Glomerular endothelial cell (primary cell): ENCODE results near the gene DNAJB4. TPM values are rescaled to one million over a fixed set of nuclear protein-coding genes. Genes with fewer than 3 reads are reported as not detected.
"Not testable (repeated sequence)": the region's sequence is repeated elsewhere in the genome, so short reads cannot be mapped to it uniquely, and the experiment has no call there.

Experiments
- DNase-seq: peaks from one replicate; pipeline ENCODE4 v3.0.0-alpha.2; 2011; ENCODE audit warnings: low read depth, low spot score; ENCODE audit errors: extremely low read depth
- total RNA-seq: library from RNA; depleted of rRNA; stranded (reverse); fragments of >200 nt; gene quantifications from 2 replicates; pipeline ENCODE4 v1.2.3, GENCODE V29; 2015

The DNAJB4 gene
- 30.9 and 41.1 TPM in 2 replicates for total RNA-seq

DNA sequence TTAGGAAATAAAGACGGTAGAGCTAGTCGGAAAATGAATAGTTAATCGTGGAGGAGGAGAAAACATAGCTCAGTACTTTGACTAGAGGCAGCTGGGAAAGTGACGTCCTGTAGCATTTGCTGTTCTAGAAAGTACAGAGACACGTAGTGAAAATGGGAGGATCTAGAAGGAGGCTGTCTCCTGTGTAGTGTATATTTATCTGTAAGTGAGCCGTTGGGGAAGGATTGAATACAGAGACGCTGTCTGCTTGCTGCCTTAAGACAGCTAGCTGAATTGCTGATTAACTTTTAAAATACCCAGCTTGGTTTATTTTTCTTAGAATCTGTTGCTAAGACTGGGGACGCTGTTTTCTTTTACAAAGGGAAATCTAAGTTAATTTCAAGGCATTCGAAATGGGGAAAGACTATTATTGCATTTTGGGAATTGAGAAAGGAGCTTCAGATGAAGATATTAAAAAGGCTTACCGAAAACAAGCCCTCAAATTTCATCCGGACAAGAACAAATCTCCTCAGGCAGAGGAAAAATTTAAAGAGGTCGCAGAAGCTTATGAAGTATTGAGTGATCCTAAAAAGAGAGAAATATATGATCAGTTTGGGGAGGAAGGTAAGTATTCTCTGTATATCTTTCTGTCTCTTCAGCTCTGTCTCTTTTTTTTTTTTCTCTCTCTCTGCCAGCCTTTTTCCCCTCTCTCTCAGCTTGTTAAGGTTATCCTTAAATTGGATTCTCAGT is at the start of gene DNAJB4:
Gene DNAJB4, plus strand, starts transcription at position 221 of the 729 bp plus-strand sequence. Its CDS starts 172 bp downstream, at position 393.
- DNase-seq: peak; percentile 99

DNA sequence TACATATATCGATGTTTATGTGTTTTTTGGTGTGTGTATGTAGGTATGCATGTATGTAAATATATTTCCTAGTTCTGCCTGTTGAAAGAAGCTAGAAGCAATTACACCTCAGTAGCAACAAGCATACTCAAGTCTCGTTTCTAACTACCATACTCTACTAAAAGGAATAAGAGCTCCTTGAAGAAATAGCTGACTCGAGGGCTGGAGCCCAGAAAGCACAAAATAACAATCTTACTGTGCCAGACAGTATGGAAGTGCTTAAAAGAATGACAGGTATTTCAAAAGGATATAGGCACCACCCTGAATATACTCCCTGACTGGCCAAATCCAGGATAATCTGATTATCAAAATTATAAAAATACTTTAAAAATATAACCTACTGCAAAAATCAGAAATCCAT is 49.0 kb upstream of the DNAJB4 start:
- DNase-seq: no peak

DNA sequence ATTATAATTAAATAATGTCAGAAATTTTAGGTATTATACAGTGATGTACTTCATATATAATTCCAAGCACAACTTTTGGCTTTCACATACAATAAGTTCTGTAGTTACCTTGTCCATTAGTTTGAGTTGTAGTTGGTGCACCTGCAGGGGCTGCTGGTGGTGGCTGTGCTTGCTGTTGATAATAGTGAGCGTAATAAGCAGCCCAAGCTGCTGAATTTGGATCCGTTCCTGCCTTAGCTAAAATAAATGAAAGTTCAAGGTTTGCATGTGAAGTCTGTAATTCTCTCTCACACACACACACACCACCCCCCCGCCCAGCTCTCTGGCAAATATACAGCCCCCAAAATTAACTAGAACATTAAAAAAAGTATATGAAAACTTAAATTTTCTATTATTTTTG is 48.3 kb upstream of the DNAJB4 start:
- DNase-seq: no peak

DNA sequence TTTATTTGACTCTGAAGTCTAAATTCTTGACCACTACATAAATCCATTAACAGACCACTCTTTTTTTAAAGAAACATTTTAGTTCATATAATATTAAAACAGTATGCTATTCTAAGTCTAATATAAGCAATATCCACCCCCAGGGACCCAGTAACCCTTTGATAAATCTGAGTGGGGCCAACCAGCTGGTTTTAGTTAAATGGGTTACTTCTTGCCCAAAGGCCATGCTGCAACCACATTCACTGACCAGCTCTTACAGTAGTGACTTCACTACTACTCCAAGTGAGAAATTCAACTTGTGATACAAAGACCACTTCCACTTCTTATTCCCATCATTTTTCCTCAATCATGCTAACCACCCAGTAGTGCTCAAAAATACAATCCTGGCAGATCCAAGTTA is 46.3 kb upstream of the DNAJB4 start:
- DNase-seq: no peak

DNA sequence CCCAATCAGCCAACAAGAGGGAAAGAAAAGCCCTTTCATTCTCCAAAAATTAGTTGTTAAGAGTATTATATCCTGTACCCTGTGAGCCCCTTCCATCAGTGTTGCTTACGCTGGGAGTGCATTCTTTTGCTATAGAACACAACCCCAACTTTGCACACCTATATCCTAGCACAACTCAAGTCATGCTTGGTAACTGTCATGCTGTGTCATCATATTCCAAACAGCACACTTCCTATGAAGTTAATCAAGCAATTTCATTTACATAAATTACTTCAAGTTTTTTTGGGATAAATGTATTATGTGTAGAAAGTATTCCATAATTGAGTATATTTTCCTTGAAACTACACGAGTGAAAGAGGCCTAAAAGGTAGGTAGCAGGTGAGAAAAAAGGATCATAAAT is 45.9 kb upstream of the DNAJB4 start:
- DNase-seq: no peak

DNA sequence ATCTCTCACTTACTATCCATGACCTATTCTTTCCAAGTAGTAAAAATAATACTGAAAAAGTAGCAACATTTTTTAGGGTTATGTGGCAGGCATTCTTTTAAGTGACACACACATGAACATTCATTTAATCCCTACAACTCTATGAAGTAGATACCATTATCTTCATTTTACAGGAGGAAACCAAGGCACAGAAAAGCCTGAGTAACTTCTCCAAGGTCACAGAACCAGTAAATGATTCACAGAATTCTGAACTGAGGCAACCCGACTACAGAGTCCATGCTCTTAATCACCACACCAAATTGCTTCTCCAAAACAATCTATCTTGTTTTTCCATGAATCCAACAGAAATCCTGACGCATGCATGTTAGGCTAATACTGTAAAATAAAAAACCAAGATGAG is 43.3 kb upstream of the DNAJB4 start:
- no peak for DNase-seq

DNA sequence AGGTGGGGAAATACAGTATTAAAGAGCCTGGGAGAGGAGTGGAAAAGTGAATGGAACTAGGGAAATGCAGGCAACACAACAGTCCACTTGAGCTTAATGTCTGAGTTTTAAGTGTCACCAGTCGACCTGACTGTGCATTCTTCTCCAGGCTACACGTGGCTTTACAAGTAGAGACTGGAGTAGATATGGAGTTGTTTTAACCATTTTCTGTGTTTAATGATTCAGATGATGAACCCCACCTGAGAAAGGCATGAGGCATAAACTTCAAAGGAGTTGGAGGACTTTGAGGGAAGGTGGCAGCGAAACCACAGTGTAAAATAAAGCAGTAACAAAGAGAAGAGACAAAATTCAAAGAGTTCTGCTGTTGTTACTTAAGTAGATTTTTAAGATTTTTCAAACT is 38.4 kb upstream of the DNAJB4 start:
- no peak for DNase-seq

DNA sequence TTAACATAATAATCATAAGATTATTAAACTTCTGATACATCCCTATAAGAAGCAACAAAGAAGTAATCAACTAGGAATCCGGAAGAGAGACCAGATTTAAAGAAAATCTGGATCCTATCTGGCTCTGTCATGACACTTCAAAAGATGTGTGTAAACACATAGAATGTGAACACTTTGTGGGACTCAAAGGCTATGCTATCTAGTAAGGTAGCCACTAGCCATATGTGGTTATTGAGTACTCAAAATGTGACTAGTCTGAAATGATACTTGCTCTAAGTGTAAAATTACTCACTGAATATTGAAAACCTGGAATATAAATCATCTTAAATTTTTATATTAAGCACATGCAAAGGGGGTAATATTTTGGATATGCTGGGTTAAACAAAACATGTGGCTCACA is 34.5 kb upstream of the DNAJB4 start:
- no peak for DNase-seq

DNA sequence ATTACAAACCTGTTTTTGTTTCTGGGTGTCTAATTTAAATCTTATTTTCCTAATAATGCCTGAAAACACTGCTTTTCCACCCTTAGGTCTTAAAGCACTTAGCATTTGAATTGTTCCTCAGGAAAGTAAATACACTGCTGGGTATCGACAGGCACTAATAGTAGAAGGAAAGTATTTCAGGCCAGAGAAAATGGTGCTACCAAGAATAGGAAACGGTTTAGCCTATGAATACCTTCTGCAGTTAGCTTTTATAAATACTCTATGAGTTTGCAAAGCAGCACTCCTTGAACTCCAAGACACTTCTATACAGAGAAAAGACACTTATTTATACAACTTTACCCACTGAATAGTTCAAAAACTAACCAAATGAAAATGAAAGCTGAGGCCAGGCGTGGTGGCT is 32.7 kb upstream of the DNAJB4 start:
- DNase-seq: no peak

DNA sequence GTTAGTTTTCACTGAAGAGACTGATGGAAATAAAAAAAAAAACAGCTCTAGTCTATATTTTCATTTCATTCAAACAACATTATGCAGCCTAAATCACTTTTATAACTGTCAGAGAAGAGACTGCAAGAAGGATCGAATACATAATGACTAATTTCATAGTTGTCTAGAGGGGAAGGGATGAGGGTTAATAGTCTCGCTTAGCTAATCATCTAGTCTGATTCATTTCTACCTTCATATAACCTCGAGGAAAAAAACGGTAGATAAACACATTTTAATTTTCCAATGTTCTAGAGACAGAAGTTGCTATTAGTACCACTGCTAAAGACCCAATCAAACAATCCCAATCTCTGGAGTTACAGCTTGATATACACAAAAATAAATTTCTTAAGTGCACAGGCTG is 29.4 kb upstream of the DNAJB4 start:
- no peak for DNase-seq

DNA sequence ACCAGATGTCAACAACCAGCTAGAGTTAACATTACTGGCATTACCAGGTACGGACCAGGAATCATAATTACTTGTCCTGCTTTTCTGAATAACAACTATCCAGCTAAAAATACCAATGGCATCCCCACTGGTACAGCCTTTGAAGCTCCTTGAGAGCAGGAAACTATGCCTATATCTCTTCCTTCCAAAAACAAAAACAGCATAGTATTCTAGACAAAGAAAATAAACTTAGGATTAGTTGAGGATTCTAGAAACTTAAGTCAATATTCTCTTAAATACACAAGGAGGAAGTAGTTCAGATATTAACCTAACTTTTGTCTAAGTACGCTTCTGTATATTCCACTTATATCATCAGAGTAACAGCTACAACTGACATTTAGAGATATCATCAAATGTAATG is 28.8 kb upstream of the DNAJB4 start:
- DNase-seq: no peak

DNA sequence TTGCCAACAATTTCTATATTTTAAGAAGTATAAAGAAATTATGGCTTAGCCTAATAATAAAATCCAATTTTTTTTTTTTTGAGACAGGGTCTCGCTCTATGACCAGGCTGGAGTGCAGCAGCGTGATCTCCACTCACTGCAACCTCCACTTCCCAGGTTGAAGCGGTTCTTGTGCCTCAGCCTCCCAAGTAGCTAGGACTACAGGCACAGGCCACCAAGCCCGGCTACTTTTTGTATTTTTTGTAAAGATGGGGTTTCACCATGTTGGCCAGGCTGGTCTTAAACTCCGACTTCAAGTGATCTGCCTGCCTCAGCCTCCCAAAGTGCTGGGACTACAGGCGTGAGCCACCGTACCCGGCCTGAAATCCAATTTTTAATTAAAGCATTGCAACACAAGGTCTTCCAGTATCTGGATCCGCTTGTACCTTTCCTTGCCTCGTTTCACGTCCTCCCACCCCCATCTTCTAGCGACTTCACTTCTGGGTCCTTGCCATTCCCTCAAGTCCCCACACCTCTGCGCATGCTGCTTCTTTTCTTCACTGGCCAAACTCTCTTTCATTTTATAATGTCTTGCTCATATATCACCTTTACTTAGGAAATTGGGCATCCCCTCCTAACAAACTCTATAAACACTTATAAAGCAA is 28.2 kb upstream of the DNAJB4 start:
- DNase-seq: no peak

DNA sequence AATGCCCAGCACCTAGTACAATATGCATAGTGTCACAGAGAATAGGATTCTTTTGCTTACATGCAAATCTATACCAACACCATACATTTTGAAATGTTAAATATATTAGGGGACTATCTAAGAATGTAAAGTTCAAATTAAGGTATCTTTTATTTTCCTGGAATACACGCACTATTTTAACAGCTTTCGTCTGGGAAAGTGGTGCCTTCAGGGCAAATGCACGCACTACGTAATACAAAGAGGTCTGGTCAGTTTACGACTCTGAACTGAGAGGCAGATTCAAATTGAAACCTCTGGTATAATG is 26.8 kb upstream of the DNAJB4 start:
- DNase-seq: no peak

DNA sequence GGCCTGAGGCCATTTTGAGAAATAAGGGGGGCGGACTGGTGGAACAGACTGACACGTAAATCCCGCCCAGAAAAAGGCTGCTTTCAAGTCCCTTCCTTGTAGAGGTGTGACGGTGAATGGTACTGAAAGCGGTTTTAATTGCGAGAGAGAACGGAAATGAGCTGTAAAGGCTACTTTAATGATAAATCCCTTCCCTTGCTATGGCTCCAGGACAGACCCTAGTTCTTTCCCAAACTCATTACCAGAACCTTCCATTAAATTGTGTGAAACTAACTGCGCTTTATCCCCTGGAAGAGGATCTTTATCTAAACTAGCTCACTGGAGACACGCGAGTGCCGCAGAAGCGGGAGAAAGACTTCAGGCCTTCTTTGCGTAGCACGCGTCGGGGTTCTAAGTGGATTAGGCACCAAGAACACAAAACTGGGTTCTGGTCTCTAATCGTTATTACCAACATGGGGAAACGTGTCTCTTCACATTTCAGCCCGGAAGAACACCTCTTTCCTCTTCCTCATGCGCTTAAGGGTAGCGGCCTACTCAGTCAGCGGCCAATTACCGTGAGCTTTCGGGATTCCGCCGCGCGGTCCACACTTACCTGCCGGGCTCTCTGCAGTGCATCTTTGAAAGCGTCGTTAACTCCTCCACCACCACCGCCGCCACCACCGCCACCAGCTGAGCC is 26.3 kb upstream of the DNAJB4 start:
- DNase-seq: peak; percentile 67

DNA sequence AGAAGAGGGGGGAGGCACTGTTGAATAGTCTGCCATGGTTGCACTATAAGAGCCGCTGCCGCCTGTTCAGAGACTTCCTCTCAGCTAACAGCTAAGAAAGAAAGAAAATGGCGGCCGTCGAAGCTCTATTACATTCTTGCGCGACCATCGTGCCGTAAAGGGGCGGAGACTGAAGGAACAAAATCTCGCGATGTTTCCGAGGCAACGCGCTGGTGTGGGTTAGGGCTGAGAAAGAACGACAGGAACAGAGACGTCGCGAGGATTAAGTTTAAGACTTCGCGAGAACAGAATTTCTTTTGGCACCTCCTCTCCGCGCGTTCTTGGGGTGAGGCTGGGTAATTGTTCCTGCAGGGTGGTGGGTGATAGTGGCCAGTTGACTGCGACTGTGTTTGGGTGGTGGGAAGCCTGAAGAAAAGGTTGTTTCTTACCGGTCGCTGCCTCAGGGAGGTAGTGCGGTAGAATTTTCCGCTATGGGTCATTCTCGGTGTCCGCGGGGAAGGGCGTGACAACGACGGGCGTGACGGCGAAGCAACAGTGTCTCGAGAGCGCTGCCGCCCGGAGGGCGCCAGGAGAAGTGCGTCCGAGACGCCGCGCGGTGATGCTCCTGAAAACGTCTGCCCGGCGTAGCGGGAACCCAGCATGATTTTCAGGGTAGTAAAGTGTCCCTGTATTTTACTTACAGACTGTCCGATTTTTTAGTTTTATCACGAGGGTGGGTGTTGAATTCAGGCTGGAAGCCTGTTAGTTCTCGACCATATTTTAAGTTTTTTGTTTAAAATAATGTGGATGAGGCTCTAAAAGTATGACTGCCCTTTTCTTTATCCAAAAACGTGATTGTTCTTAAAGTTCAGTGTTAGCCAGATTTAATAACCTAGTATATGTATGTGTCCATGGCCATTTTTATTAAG is 25.5 kb upstream of the DNAJB4 start, which contains the start of gene FUBP1:
Gene FUBP1, minus strand, starts transcription at position 104 of the 908 bp plus-strand sequence. Its CDS starts 68 bp downstream, at position 36.
- DNase-seq: peak; percentile 100

DNA sequence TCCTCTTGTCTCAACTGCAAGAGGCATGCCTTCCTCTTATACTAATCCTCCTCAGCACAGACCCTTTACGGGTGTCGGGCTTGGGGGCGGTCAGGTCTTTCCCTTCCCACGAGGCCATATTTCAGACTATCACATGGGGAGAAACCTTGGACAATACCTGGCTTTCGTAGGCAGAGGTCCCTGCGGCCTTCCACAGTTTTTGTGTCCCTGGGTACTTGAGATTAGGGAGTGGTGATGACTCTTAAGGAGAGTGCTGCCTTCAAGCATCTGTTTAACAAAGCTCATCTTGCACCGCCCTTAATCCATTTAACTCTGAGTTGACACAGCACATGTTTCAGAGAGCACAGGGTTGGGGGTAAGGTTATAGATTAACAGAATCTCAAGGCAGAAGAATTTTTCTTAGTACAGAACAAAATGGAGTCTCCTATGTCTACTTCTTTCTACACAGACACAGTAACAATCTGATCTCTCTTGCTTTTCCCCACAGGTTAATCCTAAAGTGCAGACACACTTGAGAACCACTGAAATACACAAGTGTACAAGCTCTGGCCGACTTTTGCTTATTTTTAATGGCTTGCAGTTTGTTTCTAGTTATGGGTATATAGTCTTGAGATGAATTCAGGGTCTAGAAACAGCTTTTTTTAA is 21.3 kb upstream of the DNAJB4 start:
- not testable (repeated sequence) for DNase-seq

DNA sequence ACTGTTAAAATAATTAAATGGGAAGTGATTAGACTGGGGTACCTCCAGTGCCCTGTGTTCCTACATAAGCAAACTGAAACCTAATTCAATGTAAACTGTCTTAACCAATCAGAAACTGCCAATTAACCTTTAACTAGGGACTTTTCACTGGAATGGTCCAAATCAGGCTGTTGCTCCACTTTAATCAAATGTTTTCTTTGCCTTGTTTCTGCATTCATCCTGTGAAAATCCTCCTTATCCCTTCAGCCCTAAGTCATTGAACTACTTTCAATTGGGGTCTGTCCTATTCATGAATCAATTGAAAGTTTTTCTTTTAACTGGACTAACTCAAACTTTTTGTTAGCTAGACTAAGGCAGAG is 20.8 kb upstream of the DNAJB4 start:
- no peak for DNase-seq

DNA sequence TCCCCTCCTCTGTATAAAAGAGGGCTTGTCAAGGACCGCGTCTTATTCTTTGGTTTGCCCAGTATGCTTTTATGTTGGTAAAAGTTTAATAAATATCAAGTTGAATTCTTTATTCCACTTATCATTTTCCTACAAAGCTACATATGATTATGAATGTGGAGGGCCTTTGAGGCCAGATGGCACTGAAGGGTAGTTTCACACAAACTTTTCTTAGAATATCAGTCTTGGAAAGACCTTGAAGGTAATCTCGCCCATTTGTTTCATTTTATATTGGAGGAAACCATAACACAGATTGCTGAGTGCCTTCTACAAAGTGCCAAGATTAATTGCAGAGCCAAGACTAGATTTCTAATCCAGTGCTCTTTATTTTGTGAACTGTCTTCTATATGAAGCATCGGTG is 20.1 kb upstream of the DNAJB4 start:
- DNase-seq: no peak

DNA sequence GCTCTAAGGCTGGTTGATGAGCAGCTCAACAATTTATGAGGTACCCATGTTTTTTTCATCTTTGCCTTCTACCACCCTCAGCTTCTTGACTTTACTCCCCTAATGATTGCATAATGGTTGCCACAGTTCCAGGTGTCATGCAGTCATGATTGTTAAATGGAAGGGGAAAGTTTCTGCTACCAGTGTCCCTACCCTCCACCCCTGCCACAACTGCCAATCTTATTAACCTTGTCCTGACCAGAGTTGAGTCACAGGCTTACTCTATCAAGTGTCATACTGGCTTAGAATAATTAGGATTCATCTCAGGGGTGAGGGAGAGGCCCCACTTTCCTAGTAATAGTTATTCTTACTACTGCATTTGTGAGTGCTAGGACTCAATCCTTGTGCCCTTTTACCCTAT is 17.9 kb upstream of the DNAJB4 start:
- DNase-seq: no peak

DNA sequence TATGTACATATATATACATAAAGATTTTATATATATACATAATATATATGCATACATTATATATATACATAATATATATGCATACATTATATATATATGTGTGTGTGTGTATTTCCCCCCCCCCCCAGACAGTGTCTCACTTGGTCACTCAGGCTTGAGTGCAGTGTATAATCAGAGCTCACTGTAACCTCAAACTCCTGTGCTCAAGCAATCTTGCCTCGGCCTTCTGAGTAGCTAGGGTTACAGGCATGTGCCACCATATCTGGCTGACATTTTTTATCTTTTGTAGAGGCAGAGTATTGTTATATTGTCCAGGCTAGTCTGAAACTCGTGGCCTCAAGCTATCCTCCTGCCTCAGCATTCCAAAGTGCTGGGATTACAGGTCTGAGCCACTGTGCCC is 16.8 kb upstream of the DNAJB4 start:
- no peak for DNase-seq

DNA sequence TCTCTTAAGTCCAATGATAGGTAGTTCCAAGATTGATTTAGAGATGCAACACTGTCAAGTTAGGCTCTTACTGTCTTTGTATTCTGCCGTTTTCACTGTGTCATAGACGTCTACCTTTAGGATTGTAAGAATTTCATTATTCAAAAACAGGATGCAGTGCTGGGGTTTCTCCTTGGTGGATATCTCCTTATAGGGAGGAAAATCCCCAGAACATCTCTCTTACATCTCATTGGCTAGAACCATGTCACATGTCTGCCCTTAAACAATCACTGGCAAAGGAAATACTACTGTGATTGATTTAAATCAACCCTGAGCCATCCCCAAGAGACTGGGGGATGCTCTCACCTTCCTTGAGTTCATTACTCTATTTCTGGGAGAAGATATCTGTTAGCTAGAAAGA is 15.0 kb upstream of the DNAJB4 start:
- DNase-seq: no peak
